OCI-LY7 (cell line): ENCODE measurements around the gene SNX27. TPM values are rescaled to one million over a fixed set of nuclear protein-coding genes. Genes with fewer than 3 reads are reported as not detected.
A peak's percentile ranks its signal among the peaks of the same experiment; 100 is the strongest.

Source experiments
- BruUV-seq: library from RNA; stranded (reverse); fragments of 400-500 nt; replicated peaks from 2 replicates; lab custom pipeline; 2021; lab: Mats Ljungman, UMichigan
- CTCF ChIA-PET: fragments of 300-600 bp; sonication (Branson Sonifier 250); formaldehyde crosslinking; loops from one replicate; lab custom pipeline; 2022; ENCODE audit warnings: antibody characterized with exemption; ENCODE audit not compliant: unreplicated experiment; lab: Charles Lee
- POLR2A ChIA-PET: fragments of 300-600 bp; sonication (Branson Sonifier 250); formaldehyde crosslinking; loops from one replicate; lab custom pipeline; 2022; ENCODE audit warnings: antibody characterized with exemption; lab: Charles Lee
- DNase-seq: peaks from one replicate; pipeline ENCODE4 v3.0.0-alpha.2; 2015; ENCODE audit warnings: low spot score
- H2AFZ ChIP-seq: fragments of 200-600 bp; sonication (generic), shearing (Covaris generic); 2 replicates; pipeline ENCODE4 v1.6.1; 2014; ENCODE audit warnings: mild to moderate bottlenecking, antibody characterized with exemption, low read length, moderate library complexity
- H3K27ac ChIP-seq: fragments of 200-600 bp; sonication (generic); 2 replicates; pipeline ENCODE4 v1.5.1; 2014; ENCODE audit warnings: mixed run types, low read depth, mild to moderate bottlenecking, moderate library complexity, low read length, inconsistent platforms; ENCODE audit not compliant: poor library complexity, severe bottlenecking
- H3K36me3 ChIP-seq: fragments of 200-600 bp; sonication (generic); 2 replicates; pipeline ENCODE4 v1.6.1; 2014; ENCODE audit warnings: mild to moderate bottlenecking, antibody characterized with exemption, low read length, moderate library complexity, mixed read lengths; ENCODE audit not compliant: insufficient read depth
- H3K4me1 ChIP-seq: fragments of 200-600 bp; sonication (generic); 2 replicates; pipeline ENCODE4 v1.5.1; 2014; ENCODE audit warnings: mild to moderate bottlenecking, low read length; ENCODE audit not compliant: insufficient read depth, poor library complexity, severe bottlenecking
- H3K4me2 ChIP-seq: fragments of 200-600 bp; sonication (generic); 2 replicates; pipeline ENCODE4 v1.6.1; 2014; ENCODE audit warnings: mild to moderate bottlenecking, low read length
- H3K4me3 ChIP-seq: fragments of 200-600 bp; sonication (generic); 2 replicates; pipeline ENCODE4 v1.5.1; 2014; ENCODE audit warnings: mild to moderate bottlenecking, low read depth, low read length; ENCODE audit not compliant: poor library complexity, severe bottlenecking
- H3K79me2 ChIP-seq: fragments of 200-600 bp; sonication (generic); 2 replicates; pipeline ENCODE4 v1.6.1; 2016; ENCODE audit warnings: low read depth, mild to moderate bottlenecking, low read length, moderate library complexity, mixed read lengths; ENCODE audit not compliant: insufficient read depth
- H3K9me2 ChIP-seq: fragments of 200-600 bp; sonication (generic); 2 replicates; pipeline ENCODE4 v1.6.1; 2016; ENCODE audit warnings: mild to moderate bottlenecking, low read length, mixed read lengths; ENCODE audit not compliant: insufficient read depth
- H3K9me3 ChIP-seq: fragments of 200-600 bp; sonication (generic); 2 replicates; pipeline ENCODE4 v1.6.1; 2014; ENCODE audit warnings: mild to moderate bottlenecking, mixed run types, low read length, mixed read lengths
- H4K20me1 ChIP-seq: fragments of 200-600 bp; sonication (generic); 2 replicates; pipeline ENCODE4 v1.6.1; 2014; ENCODE audit warnings: mild to moderate bottlenecking, antibody characterized with exemption, low read length, moderate library complexity, mixed read lengths; ENCODE audit not compliant: insufficient read depth
- CTCF ChIP-seq: fragments of 200-600 bp; sonication (generic); conservative IDR thresholded peaks from 2 replicates; pipeline ENCODE4 v1.5.1; 2014; ENCODE audit warnings: mild to moderate bottlenecking, antibody characterized with exemption, low read length, moderate library complexity, mixed read lengths
- EZH2phosphoT487 ChIP-seq: fragments of 200-600 bp; sonication (generic); IDR thresholded peaks from 2 replicates; pipeline ENCODE4 v1.6.1; 2018; ENCODE audit warnings: low read depth, borderline replicate concordance, mild to moderate bottlenecking, mixed run types, antibody characterized with exemption, low read length, moderate library complexity, mixed read lengths
- intact Hi-C: fragments of 100-400 bp; cut with micrococcal nuclease; formaldehyde crosslinking; loops from one replicate; pipeline ENCODE4 v1.10.0; 2022; ENCODE audit not compliant: unreplicated experiment
- total RNA-seq, 2 experiments: library from RNA; depleted of rRNA in 1 of 2; stranded (reverse); fragments of >200 nt in 1 of 2; shearing (Covaris generic) in 1 of 2; gene quantifications; 2 replicates each; pipeline ENCODE4 v1.2.3, GENCODE V29; 2014 to 2022

SNX27 gene
- total RNA-seq, 2 experiments from 2014 or later, result 16.4 to 32.0 TPM

- Histone ChIP-seq H3K9me2 (no peaks in the 10 kb centered on the region), H3K4me1 (no peaks in the 10 kb centered on the region), H3K27ac (no peak overlapping the region), H3K36me3 (no peaks in the 10 kb centered on the region), H3K4me2 (no peak overlapping the region), H3K79me2 (no peaks in the 10 kb centered on the region), H3K9me3 (no peaks in the 10 kb centered on the region), H2AFZ (no peak overlapping the region), H4K20me1 (no peaks in the 10 kb centered on the region), H3K4me3 (no peak overlapping the region)
- no peak for TF ChIP-seq CTCF
- TF ChIP-seq EZH2phosphoT487, result no peak
- CTCF ChIA-PET, result no interaction called here
- DNase-seq, result peak; percentile 5
- BruUV-seq, result no TSS peak
- POLR2A ChIA-PET, result no interaction called here
- intact Hi-C loops, result no loop called here
Observed at GRCh38 chr1:151710187-151710840, 98.5 kb downstream of the SNX27 start.

GRCh38 chr1:151711044-151711800 lies 99.4 kb downstream of the SNX27 start:
- H3K4me1 ChIP-seq, result no peaks in the 10 kb centered on the region
- H3K4me3 ChIP-seq, result no peak overlapping the region
- POLR2A ChIA-PET, result no interaction called here
- no TSS peak for BruUV-seq
- no peak overlapping the region for H3K27ac ChIP-seq
- no peaks in the 10 kb centered on the region for H4K20me1 ChIP-seq
- no peaks in the 10 kb centered on the region for H3K79me2 ChIP-seq
- no peaks in the 10 kb centered on the region for H3K36me3 ChIP-seq
- TF ChIP-seq EZH2phosphoT487 (no peak), CTCF (no peak)
- intact Hi-C loops, result no loop called here
- CTCF ChIA-PET, result no interaction called here
- no peaks in the 10 kb centered on the region for H3K9me3 ChIP-seq
- no peak overlapping the region for H3K4me2 ChIP-seq
- H3K9me2 ChIP-seq, result no peaks in the 10 kb centered on the region
- no peak for DNase-seq
- no peak overlapping the region for H2AFZ ChIP-seq

- no peaks in the 10 kb centered on the region for H3K79me2 ChIP-seq
- intact Hi-C loops, result no loop called here
- no peak overlapping the region for H3K27ac ChIP-seq
- TF ChIP-seq CTCF (no peak), EZH2phosphoT487 (no peak)
- POLR2A ChIA-PET, result no interaction called here
- no peaks in the 10 kb centered on the region for H3K9me3 ChIP-seq
- H4K20me1 ChIP-seq, result no peaks in the 10 kb centered on the region
- H3K36me3 ChIP-seq, result no peaks in the 10 kb centered on the region
- H2AFZ ChIP-seq, result no peak overlapping the region
- H3K4me3 ChIP-seq, result no peak overlapping the region
- no peaks in the 10 kb centered on the region for H3K9me2 ChIP-seq
- no peaks in the 10 kb centered on the region for H3K4me1 ChIP-seq
- CTCF ChIA-PET, result no interaction called here
- DNase-seq, result no peak
- BruUV-seq, result no TSS peak
- H3K4me2 ChIP-seq, result no peak overlapping the region
Observed at GRCh38 chr1:151711951-151712350, 100.1 kb downstream of the SNX27 start.
